HepG2 (cell line): ENCODE results near the gene KCND1. TPM values are rescaled to one million over a fixed set of nuclear protein-coding genes. Genes with fewer than 3 reads are reported as not detected.

Experiments used
- ATAC-seq: fragments of 200-7000 bp; cut with Tn5 transposase; 3 replicates; pipeline ENCODE4 v1.9.1; 2020; ENCODE audit warnings: mild to moderate bottlenecking, moderate library complexity
- BruUV-seq: library from RNA; stranded (reverse); fragments of 400-500 nt; replicated peaks from 2 replicates; lab custom pipeline; 2021; lab: Mats Ljungman, UMichigan
- CTCF ChIA-PET: fragments of 300-600 bp; formaldehyde crosslinking; extraction: SDS; loops from one replicate; lab custom pipeline; 2021; ENCODE audit warnings: low total read pairs, inconsistent platforms, low intra/inter-chr PET ratio; lab: Yijun Ruan, JAX
- POLR2A ChIA-PET: fragments of 350-600 bp; sonication (Branson Sonifier 250); formaldehyde crosslinking; loops from one replicate; lab custom pipeline; 2020; ENCODE audit warnings: antibody characterized with exemption, inconsistent platforms; lab: Yijun Ruan, JAX
- DNase-seq: peaks from one replicate; pipeline ENCODE4 v3.0.0-alpha.2; 2015; ENCODE audit warnings: low spot score
- FAIRE-seq: peaks from 3 replicates; lab custom pipeline; 2011; peaks lifted over from hg19 to GRCh38; lab: Jason Lieb, UNC
- H2AFZ ChIP-seq: one replicate; pipeline ENCODE4 v1.6.1; 2011; ENCODE audit warnings: low read length, inconsistent platforms
- H3K27ac ChIP-seq: fragments of 300-600 bp; 3 replicates; pipeline ENCODE4 v1.8.0; 2011; ENCODE audit warnings: mixed run types, mild to moderate bottlenecking, mixed read lengths, low read length, inconsistent platforms; ENCODE audit not compliant: insufficient read depth; ENCODE audit errors: extremely low read length
- H3K27me3 ChIP-seq, 2 experiments: fragments of 200-600 bp in 1 of 2; 2 replicates in 1 of 2; 3 replicates in 1 of 2; pipeline versions ENCODE4 v1.6.0 to v1.8.0; 2011; ENCODE audit warnings: low read length in 2 of 2, mild to moderate bottlenecking in 2 of 2, moderate library complexity in 2 of 2, inconsistent platforms in 1 of 2; ENCODE audit not compliant: insufficient read depth in 2 of 2, control insufficient read depth in 1 of 2
- H3K36me3 ChIP-seq, 2 experiments: fragments of 200-600 bp in 1 of 2; replicated peaks in 1 of 2; 2 replicates in 1 of 2; 3 replicates in 1 of 2; pipeline versions ENCODE4 v1.5.1 to v1.8.0; 2011; ENCODE audit warnings: low read length in 2 of 2, inconsistent platforms in 1 of 2; ENCODE audit not compliant: insufficient read depth in 2 of 2, control insufficient read depth in 1 of 2
- H3K4me1 ChIP-seq: 2 replicates; pipeline ENCODE4 v1.5.1; 2012; ENCODE audit warnings: low read length, inconsistent platforms; ENCODE audit not compliant: insufficient read depth
- H3K4me2 ChIP-seq: 2 replicates; pipeline ENCODE4 v1.6.0; 2011; ENCODE audit warnings: low read depth, low read length, inconsistent platforms
- H3K4me3 ChIP-seq, 3 experiments: fragments of 200-600 bp in 1 of 3; sonication (generic), shearing (Covaris generic) in 1 of 3; replicated peaks in 1 of 3; 2 replicates each; pipeline ENCODE4 v1.5.1; 2011 to 2016; ENCODE audit warnings: low read length in 3 of 3, inconsistent platforms in 2 of 3, low read depth in 2 of 3, mild to moderate bottlenecking in 2 of 3, control low read depth in 1 of 3, mixed read lengths in 1 of 3; ENCODE audit not compliant: insufficient read depth in 1 of 3
- H3K79me2 ChIP-seq: one replicate; pipeline ENCODE4 v1.6.1; 2011; ENCODE audit warnings: low read length, inconsistent platforms; ENCODE audit not compliant: insufficient read depth
- H3K9ac ChIP-seq: 2 replicates; pipeline ENCODE4 v1.6.0; 2011; ENCODE audit warnings: mild to moderate bottlenecking, low read depth, low read length, inconsistent platforms; ENCODE audit not compliant: insufficient read depth
- H3K9me3 ChIP-seq: 2 replicates; pipeline ENCODE4 v1.5.1; 2012; ENCODE audit warnings: mild to moderate bottlenecking, low read length
- H4K20me1 ChIP-seq: 2 replicates; pipeline ENCODE4 v1.6.0; 2011; ENCODE audit warnings: inconsistent platforms, mild to moderate bottlenecking, low read length, moderate library complexity; ENCODE audit not compliant: insufficient read depth
- BRCA1 ChIP-seq: sonication (generic); formaldehyde crosslinking; IDR thresholded peaks from 2 replicates; pipeline ENCODE4 v1.4.0; 2020; ENCODE audit warnings: missing genetic modification reagents
- CCDC6 ChIP-seq: sonication (generic); formaldehyde crosslinking; IDR thresholded peaks from 2 replicates; pipeline ENCODE4 v1.8.1; 2022; ENCODE audit warnings: mild to moderate bottlenecking, missing genetic modification reagents, moderate library complexity
- KDM4B ChIP-seq: sonication (generic); formaldehyde crosslinking; IDR thresholded peaks from 2 replicates; pipeline ENCODE4 v1.4.0; 2020; ENCODE audit warnings: missing genetic modification reagents
- KDM6A ChIP-seq: IDR thresholded peaks from 2 replicates; pipeline ENCODE4 v1.6.1; 2016; ENCODE audit warnings: low read depth
- MIER2 ChIP-seq: IDR thresholded peaks from 2 replicates; pipeline ENCODE4 v1.6.1; 2016; ENCODE audit warnings: missing biosample characterization, missing genetic modification reagents
- PATZ1 ChIP-seq: sonication (generic); formaldehyde crosslinking; IDR thresholded peaks from 2 replicates; pipeline ENCODE4 v1.4.0; 2020; ENCODE audit warnings: missing genetic modification reagents
- SALL1 ChIP-seq: sonication (generic); formaldehyde crosslinking; IDR thresholded peaks from 2 replicates; pipeline ENCODE4 v1.8.0; 2022; ENCODE audit warnings: mild to moderate bottlenecking, missing genetic modification reagents
- SP2 ChIP-seq: sonication (generic); formaldehyde crosslinking; IDR thresholded peaks from 2 replicates; pipeline ENCODE4 v1.5.1; 2020; ENCODE audit warnings: mild to moderate bottlenecking, missing genetic modification reagents
- ZBTB43 ChIP-seq: sonication (generic); formaldehyde crosslinking; conservative IDR thresholded peaks from 2 replicates; pipeline ENCODE4 v1.4.0; 2020; ENCODE audit warnings: missing genetic modification reagents
- ZNF639 ChIP-seq: conservative IDR thresholded peaks from 2 replicates; pipeline ENCODE4 v1.6.1; 2018; ENCODE audit warnings: missing genetic modification reagents
- WGBS: methylation state at CpG from one replicate; pipeline ENCODE4 v1.1.6; 2017; ENCODE audit warnings: low lambda C conversion rate; 5-methylcytosine and 5-hydroxymethylcytosine counted together
- in situ Hi-C: cut with HindIII; loops from 2 replicates; pipeline ENCODE4 v1.10.0; 2017; ENCODE audit warnings: low pct_unique_long_range_greater_than_20kb; ENCODE audit not compliant: extremely low pct_ligation_motif_present
- intact Hi-C: fragments of 100-400 bp; cut with micrococcal nuclease; formaldehyde crosslinking; loops from one replicate; pipeline ENCODE4 v1.10.0; 2022; ENCODE audit not compliant: unreplicated experiment
- polyA plus RNA-seq, 8 experiments: library from polyadenylated mRNA; depleted of rRNA in 3 of 8; stranded (reverse) in 7 of 8; unstranded in 1 of 8; fragments of >200 nt; fragmentation: Illumina TruSeq in 4 of 8; extraction: Trizol in 4 of 8; gene quantifications; 2 replicates each; pipeline versions ENCODE4 v1.2.1 to v1.2.3, GENCODE V29; 2011 to 2016; ENCODE audit warnings: low read depth in 4 of 8, missing spikeins in 1 of 8, mixed read lengths in 1 of 8; ENCODE audit not compliant: insufficient read depth in 1 of 8
- total RNA-seq, 5 experiments: library from RNA; depleted of rRNA; stranded (reverse); fragments of >200 nt; fragmentation: Illumina TruSeq; extraction: Trizol; gene quantifications; 2 replicates each; pipeline ENCODE4 v1.2.3, GENCODE V29; 2016; ENCODE audit warnings: low read depth in 1 of 5
- TF ChIP-seq, protein P1 (sequence below), 2 experiments: IDR thresholded peaks; 2 replicates each; pipeline ENCODE4 v1.6.1; 2011 to 2012; ENCODE audit warnings: low read length in 2 of 2, borderline replicate concordance in 1 of 2, low read depth in 1 of 2, mild to moderate bottlenecking in 1 of 2, moderate library complexity in 1 of 2

KCND1 gene
- total and polyA plus RNA-seq, 2 of the 13 experiments (the other 11 are each of a cell fraction or from before 2014, with no cell fraction given) = 0.07 to 0.30 TPM

DNA sequence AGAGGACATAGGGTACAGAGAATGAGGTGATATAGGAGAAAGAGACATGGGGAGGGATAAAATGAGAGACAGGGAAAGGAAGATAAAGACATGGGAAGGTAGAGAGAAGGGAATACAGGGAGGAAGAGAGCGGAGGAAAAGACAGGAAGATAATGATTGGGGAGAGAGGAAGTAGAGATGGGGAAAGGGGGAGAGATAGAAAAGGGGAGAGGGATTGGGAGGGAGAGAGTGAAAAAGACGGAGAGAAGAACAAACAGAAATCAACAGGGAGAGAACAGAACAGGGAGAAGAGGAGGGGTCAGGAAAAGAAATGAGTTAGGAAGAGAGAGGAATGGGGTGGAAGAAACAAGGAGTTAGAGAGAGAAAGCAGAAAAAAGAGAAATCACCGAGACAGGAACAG lies 25.8 kb upstream of the KCND1 start:
- Histone ChIP-seq H4K20me1 (no peaks in the 10 kb centered on the region), H3K9ac (no peak overlapping the region), H3K27me3 (no peaks in the 10 kb centered on the region), H2AFZ (no peak overlapping the region), H3K36me3 (peaks cover 3 to 17% of the 10 kb centered on the region in 2 experiments; a peak in 2 of 5 replicates), H3K79me2 (peaks cover 7% of the 10 kb centered on the region), H3K9me3 (no peaks in the 10 kb centered on the region), H3K27ac (no peak overlapping the region), H3K4me2 (no peak overlapping the region), H3K4me3 (no peak overlapping the region), H3K4me1 (peaks cover 10% of the 10 kb centered on the region)
- POLR2A ChIA-PET = no interaction called here
- in situ Hi-C loops (no loop called here), intact Hi-C loops (no loop called here)
- DNase-seq = no peak
- BruUV-seq = no TSS peak
- CTCF ChIA-PET = no interaction called here
- WGBS = 96% methylated on average over 3 of the region's 3 CpGs
- ATAC-seq = no peak
- no peak for FAIRE-seq
- no peak for TF ChIP-seq KDM6A (CRISPR knock-in tag)
- TF ChIP-seq CCDC6 (CRISPR knock-in tag) = no peak
- no peak for TF ChIP-seq KDM4B (CRISPR knock-in tag)
- no peak for TF ChIP-seq ZBTB43
- no peak for TF ChIP-seq SP2

- Histone ChIP-seq H3K9me3 (no peaks in the 10 kb centered on the region), H3K9ac (no peak overlapping the region), H3K4me1 (peaks cover 10% of the 10 kb centered on the region), H3K79me2 (peaks cover 7% of the 10 kb centered on the region), H3K27me3 (no peaks in the 10 kb centered on the region), H4K20me1 (no peaks in the 10 kb centered on the region), H3K36me3 (peaks cover 3 to 17% of the 10 kb centered on the region in 2 experiments; a peak in 2 of 5 replicates)
- FAIRE-seq = no peak
- no peak for DNase-seq
- BruUV-seq = no TSS peak
- intact Hi-C loops (no loop called here), in situ Hi-C loops (no loop called here)
- ChIA-PET CTCF (no interaction called here), POLR2A (no interaction called here)
- ATAC-seq = no peak
- 0 out of 2 replicates have a peak, but pooled peaks have one; percentile 10 for TF ChIP-seq PATZ1
- no peak for TF ChIP-seq BRCA1 (CRISPR knock-in tag)
- TF ChIP-seq, protein P1, sequence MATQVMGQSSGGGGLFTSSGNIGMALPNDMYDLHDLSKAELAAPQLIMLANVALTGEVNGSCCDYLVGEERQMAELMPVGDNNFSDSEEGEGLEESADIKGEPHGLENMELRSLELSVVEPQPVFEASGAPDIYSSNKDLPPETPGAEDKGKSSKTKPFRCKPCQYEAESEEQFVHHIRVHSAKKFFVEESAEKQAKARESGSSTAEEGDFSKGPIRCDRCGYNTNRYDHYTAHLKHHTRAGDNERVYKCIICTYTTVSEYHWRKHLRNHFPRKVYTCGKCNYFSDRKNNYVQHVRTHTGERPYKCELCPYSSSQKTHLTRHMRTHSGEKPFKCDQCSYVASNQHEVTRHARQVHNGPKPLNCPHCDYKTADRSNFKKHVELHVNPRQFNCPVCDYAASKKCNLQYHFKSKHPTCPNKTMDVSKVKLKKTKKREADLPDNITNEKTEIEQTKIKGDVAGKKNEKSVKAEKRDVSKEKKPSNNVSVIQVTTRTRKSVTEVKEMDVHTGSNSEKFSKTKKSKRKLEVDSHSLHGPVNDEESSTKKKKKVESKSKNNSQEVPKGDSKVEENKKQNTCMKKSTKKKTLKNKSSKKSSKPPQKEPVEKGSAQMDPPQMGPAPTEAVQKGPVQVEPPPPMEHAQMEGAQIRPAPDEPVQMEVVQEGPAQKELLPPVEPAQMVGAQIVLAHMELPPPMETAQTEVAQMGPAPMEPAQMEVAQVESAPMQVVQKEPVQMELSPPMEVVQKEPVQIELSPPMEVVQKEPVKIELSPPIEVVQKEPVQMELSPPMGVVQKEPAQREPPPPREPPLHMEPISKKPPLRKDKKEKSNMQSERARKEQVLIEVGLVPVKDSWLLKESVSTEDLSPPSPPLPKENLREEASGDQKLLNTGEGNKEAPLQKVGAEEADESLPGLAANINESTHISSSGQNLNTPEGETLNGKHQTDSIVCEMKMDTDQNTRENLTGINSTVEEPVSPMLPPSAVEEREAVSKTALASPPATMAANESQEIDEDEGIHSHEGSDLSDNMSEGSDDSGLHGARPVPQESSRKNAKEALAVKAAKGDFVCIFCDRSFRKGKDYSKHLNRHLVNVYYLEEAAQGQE (IDR thresholded peaks at IDR 0.05; ENCODE audit: borderline replicate concordance in 1 of 2, low read depth in 1 of 2, low read length in 2 of 2) = peak; percentile 69 to 93
- TF ChIP-seq ZNF639 (CRISPR knock-in tag) = no peak
- peak; percentile 85 for TF ChIP-seq MIER2 (CRISPR knock-in tag)
- 0 out of 2 replicates have a peak, but pooled peaks have one; percentile 12 for TF ChIP-seq SALL1 (CRISPR knock-in tag)
- TF ChIP-seq, all 625 proteins: peak for 4
- Histone ChIP-seq H2AFZ (no peak overlapping the region), H3K4me3 (no peak overlapping the region), H3K4me2 (no peak overlapping the region), H3K27ac (no peak overlapping the region)
- 97% methylated on average over 3 of the region's 6 CpGs for WGBS
These were observed 25.3 kb upstream of the KCND1 start for GRCh38 chrX:48996969-48997368.
